ENCODE measurements around the gene PHACTR2.
"Not testable (repeated sequence)": the region's sequence is repeated elsewhere in the genome, so short reads cannot be mapped to it uniquely, and the experiment has no call there.

The PHACTR2 gene

DNA sequence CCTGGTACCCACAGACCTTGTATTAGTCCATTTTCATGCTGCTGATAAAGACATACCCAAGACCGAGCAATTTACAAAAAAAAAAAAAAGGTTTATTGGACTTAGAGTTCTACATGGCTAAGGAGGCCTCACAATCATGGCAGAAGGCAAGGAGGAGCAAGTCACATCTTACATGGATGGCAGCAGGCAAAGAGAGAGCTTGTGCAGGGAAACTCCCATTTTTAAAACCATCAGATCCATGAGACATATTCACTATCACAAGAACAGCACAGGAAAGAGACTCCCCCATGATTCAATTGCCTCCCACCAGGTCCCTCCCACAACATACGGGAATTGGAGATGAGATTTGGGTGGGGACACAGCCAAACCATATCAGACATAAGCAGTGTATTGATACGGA, 17.6 kb upstream of the PHACTR2 start:
- not testable (repeated sequence) for H3K36me3 Mint-ChIP-seq; H3K4me1 Mint-ChIP-seq (ENCODE audit: low read depth); H3K27ac Mint-ChIP-seq; H3K27me3 Mint-ChIP-seq; H3K4me3 Mint-ChIP-seq
- peaks cover 22% of the 10 kb centered on the region for H3K9me3 Mint-ChIP-seq (ENCODE audit: low read depth)

DNA sequence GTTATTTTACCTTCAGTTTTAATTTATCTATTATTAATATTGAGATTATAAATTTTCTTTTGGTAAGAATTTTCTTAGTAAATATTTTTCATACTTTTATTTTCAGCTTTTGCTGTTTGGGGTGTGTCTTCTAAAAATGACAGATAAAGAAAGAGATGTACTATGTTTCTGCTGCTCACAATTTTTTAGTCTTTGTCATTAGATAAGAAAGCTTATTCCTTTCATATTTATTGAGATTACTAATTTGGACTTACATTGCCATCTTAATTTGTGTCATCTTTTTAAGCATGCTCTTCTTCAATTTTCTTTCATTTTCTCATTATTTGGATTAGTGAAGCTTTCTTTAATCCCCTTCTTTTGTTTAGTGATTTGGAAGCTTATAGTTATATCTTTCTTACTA, 13.6 kb upstream of the PHACTR2 start:
- H3K36me3 Mint-ChIP-seq: peaks cover 7% of the 10 kb centered on the region
- peaks cover 36% of the 10 kb centered on the region for H3K9me3 Mint-ChIP-seq (ENCODE audit: low read depth)
- H3K4me1 Mint-ChIP-seq (ENCODE audit: low read depth): no peaks in the 10 kb centered on the region

DNA sequence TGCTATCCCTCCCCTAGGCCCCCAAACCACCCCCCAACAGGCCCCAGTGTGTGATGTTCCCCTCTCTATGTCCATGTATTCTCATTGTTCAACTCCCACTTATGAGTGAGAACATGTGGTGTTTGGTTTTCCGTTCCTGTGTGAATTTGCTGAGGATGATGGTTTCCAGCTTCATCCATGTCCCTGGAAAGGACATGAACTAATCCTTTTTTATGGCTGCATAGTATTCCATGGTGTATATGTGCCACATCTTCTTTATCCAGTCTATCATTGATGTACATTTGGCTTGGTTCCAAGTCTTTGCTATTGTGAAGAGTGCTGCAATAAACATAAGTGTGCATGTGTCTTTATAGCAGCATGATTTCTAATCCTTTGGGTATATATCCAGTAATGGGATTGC, 11.8 kb upstream of the PHACTR2 start:
- not testable (repeated sequence) for H3K27ac Mint-ChIP-seq; H3K4me3 Mint-ChIP-seq; H3K36me3 Mint-ChIP-seq; H3K4me1 Mint-ChIP-seq (ENCODE audit: low read depth); H3K27me3 Mint-ChIP-seq
- H3K9me3 Mint-ChIP-seq (ENCODE audit: low read depth): peaks cover 22% of the 10 kb centered on the region

More for the DNA sequence above, 13.6 kb upstream of the PHACTR2 start:
- H3K27me3 Mint-ChIP-seq: no peaks in the 10 kb centered on the region
- H3K27ac Mint-ChIP-seq: no peak overlapping the region
- no peak overlapping the region for H3K4me3 Mint-ChIP-seq

DNA sequence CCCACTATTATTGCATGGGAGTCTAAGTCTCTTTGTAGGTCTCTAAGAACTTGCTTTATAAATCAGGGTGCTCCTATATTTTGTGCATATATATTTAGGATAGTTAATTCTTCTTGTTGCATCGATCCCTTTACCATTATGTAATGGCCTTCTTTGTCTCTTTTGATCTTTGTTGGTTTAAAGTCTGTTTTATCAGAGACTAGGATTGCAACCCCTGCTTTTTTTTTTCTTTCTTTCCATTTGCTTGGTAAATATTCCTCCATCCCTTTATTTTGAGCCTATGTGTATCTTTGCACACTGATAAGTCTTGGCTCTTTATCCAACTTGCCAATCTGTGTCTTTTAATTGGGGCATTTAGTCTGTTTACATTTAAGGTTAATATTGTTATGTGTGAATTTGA, 8.3 kb upstream of the PHACTR2 start:
- not testable (repeated sequence) for H3K4me1 Mint-ChIP-seq (ENCODE audit: low read depth); H3K36me3 Mint-ChIP-seq; H3K27ac Mint-ChIP-seq; H3K4me3 Mint-ChIP-seq; H3K27me3 Mint-ChIP-seq
- H3K9me3 Mint-ChIP-seq (ENCODE audit: low read depth): peaks cover 19% of the 10 kb centered on the region

DNA sequence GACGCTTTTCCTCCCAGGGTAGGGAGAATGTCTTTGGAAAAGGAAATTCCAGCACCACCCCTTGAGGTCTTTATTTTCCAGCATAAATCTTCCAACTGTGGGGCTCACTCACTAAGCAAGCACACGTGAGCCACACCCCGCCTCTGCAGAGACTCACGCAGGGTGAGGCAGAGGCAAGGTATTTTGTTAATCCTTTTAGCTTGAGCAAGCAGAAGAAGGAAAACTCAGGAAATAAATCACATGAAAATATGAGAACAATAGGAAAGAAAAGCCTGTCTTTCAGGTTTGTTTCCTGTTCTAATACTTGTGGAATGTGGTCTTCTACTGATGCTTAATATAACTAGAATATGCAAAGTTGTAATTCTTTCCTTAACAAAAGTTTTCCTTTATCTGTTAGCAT, 4.1 kb upstream of the PHACTR2 start:
- no peaks in the 10 kb centered on the region for H3K36me3 Mint-ChIP-seq
- peaks cover 3% of the 10 kb centered on the region for H3K4me1 Mint-ChIP-seq (ENCODE audit: low read depth)
- H3K27ac Mint-ChIP-seq: no peak overlapping the region
- no peak overlapping the region for H3K4me3 Mint-ChIP-seq
- H3K27me3 Mint-ChIP-seq: peaks cover 4% of the 10 kb centered on the region
- peaks cover 5% of the 10 kb centered on the region for H3K9me3 Mint-ChIP-seq (ENCODE audit: low read depth)

DNA sequence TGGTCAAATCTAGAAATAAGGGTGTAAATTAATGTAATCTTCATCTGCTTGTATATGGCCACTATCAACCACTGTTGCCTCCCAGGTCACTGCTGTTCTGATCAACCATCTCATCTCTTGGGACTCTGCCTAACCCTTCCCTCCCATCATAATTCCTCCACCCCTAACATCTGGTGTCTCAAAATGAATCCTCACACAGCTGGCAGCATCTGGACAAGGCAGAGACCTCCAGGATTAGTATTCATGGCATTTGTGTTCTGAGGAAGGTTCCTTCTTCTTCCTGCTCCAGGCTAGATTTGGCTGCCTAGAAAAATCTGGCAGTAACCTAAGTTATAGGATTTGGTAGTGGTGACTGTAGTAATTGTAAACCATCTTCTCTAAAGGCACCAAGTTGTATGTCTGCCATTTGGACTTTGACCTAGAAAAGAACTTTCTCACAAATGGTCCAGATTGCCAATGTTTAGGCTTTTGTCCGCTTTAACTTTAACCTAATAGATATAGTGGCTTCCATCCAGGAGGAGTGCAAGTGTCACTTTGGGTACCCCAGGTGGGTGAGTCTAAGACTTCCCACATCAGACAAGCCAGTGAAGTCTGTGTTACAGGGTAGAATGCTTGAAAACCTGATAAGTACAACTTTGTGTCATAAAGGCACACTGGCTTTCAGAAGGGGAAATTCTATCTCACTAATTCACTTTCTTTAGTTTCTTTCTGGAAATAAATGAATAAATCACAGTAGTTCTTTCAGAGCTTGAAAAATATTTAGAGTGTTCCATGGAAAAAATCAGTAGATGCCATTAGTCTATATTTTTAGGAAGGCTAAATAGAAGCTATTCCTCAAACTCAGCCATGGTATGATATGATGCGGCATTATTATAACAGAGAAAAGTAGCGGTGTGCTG, 3.0 kb upstream of the PHACTR2 start:
- Mint-ChIP-seq H3K9me3 (ENCODE audit: low read depth) (no peaks in the 10 kb centered on the region), H3K4me1 (ENCODE audit: low read depth) (peaks cover 11% of the 10 kb centered on the region), H3K36me3 (no peaks in the 10 kb centered on the region), H3K27me3 (peaks cover 7% of the 10 kb centered on the region), H3K27ac (no peak overlapping the region), H3K4me3 (no peak overlapping the region)

DNA sequence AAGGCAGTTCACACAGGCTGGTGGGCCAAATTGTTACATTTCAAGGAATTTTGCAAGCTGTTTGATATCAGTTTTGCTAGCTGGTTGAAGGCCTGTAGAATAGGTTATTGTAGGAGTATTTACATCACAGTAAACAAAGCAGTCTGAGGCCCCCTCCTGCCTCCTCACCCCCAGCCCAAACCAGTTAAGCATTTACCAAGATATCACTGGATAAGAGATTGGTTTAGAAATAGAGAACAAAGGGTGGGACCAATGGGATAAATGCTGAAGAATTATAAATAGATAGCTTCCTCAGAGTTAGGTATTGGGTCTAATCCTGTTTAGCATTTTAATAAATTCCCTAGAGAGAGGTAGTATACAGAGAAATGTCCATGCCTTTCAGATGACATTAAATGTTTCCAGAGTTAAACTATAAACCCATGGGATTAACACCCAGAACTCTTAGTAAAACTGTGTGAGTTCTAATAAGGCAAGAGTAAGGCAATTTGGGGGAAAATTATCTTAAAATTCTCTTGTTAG, 2.3 kb upstream of the PHACTR2 start:
- H3K4me3 Mint-ChIP-seq: no peak overlapping the region
- H3K27ac Mint-ChIP-seq: no peak overlapping the region
- H3K9me3 Mint-ChIP-seq (ENCODE audit: low read depth): no peaks in the 10 kb centered on the region
- peaks cover 15% of the 10 kb centered on the region for H3K4me1 Mint-ChIP-seq (ENCODE audit: low read depth)
- peaks cover 7% of the 10 kb centered on the region for H3K27me3 Mint-ChIP-seq
- no peaks in the 10 kb centered on the region for H3K36me3 Mint-ChIP-seq

DNA sequence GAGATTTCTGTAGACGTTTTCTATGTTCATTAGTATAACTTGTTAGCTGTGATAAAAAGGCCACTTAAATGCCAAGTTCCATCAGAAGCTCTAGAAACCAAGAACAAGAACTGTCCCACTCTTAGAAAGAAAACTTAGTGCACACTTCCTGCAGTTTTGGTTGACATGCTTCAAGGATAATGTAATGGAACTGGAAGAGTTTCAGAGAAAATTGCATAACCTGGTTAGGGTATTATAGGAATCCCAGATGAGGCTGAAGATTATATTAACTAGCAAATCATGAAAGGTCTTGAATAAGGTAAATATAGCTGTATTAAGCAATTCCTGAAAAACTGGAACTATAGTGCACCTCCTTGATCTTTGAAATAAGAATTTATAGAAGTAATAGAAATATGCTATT, 1.8 kb upstream of the PHACTR2 start:
- H3K27me3 Mint-ChIP-seq: peaks cover 8% of the 10 kb centered on the region
- H3K4me1 Mint-ChIP-seq (ENCODE audit: low read depth): peaks cover 17% of the 10 kb centered on the region
- no peak overlapping the region for H3K4me3 Mint-ChIP-seq
- no peaks in the 10 kb centered on the region for H3K9me3 Mint-ChIP-seq (ENCODE audit: low read depth)
- H3K36me3 Mint-ChIP-seq: no peaks in the 10 kb centered on the region
- no peak overlapping the region for H3K27ac Mint-ChIP-seq

DNA sequence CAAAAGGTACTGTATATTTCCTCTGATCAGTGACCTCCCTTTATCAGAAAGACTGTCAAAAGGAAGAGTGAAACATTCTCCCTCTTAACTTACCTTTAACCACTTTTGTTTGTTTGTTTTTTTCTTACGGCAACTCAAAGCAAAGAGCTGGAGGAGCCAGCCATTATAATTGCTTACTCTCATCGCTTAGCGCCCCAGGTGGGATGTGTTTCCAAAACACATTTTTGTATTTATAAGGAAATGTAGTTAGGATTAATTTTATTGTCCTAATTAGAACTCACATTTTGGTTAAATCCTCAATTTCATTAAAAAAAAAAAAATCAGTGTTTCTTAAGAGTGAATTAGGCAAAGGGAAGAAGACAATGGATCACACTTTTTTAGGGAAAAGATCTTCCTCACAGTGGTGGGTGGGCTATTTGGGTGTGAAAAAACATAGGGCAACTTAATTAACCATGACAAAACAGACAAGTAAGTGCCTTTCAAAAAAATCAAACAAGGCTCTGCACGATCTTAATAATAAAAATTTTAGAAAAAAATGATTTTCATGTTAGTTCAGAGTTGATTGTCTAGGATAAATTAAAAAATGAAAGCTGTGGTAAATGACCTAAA, 1.2 kb upstream of the PHACTR2 start:
- Mint-ChIP-seq H3K9me3 (ENCODE audit: low read depth) (no peaks in the 10 kb centered on the region), H3K36me3 (no peaks in the 10 kb centered on the region), H3K4me1 (ENCODE audit: low read depth) (peaks cover 22% of the 10 kb centered on the region), H3K27ac (no peak overlapping the region), H3K4me3 (no peak overlapping the region), H3K27me3 (peaks cover 13% of the 10 kb centered on the region)

DNA sequence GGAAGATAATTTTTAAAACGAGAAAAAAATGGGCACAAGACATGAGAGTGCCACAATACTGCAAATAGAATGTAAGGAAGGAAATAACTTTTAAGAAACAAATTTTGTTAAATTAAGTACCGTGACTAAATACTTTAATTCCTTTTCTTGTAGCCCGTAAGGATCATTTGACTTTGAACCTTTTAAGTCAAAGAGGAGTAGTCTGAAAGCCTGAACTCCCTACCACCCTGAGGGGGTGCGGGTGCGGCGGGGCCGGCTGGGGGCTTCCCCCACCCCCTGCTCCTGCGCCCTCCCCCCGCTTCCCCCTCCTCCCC, 231 bp upstream of the PHACTR2 start:
- peaks cover 22% of the 10 kb centered on the region for H3K4me1 Mint-ChIP-seq (ENCODE audit: low read depth)
- H3K27ac Mint-ChIP-seq: no peak overlapping the region
- H3K36me3 Mint-ChIP-seq: peaks cover 5% of the 10 kb centered on the region
- H3K27me3 Mint-ChIP-seq: peaks cover 13% of the 10 kb centered on the region
- peak overlapping the region; percentile 65 for H3K4me3 Mint-ChIP-seq
- peaks cover 8% of the 10 kb centered on the region for H3K9me3 Mint-ChIP-seq (ENCODE audit: low read depth)

DNA sequence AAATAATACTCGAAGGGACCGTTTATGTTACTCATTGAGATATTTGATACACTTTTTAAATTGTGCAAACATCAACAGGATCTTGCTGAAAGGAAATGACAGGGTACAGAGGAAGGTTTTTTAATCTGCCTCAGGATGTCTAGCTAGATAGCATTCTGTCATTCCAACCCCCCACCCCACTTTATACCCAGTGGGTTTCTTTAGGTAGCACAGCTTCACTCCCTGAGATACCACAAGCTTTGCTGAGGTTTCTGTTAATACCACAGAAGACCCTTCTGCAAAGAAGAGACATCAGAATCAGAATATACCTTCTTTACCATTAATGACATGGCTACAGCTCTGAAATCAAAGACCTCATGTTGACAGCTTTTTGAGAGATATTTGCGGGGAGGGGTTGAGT, 1.3 kb downstream of the PHACTR2 start:
- H3K4me1 Mint-ChIP-seq (ENCODE audit: low read depth): peaks cover 22% of the 10 kb centered on the region
- H3K27me3 Mint-ChIP-seq: peaks cover 11% of the 10 kb centered on the region
- H3K9me3 Mint-ChIP-seq (ENCODE audit: low read depth): peaks cover 12% of the 10 kb centered on the region
- no peak overlapping the region for H3K27ac Mint-ChIP-seq
- H3K36me3 Mint-ChIP-seq: peaks cover 9% of the 10 kb centered on the region
- H3K4me3 Mint-ChIP-seq: peak overlapping the region; percentile 86

DNA sequence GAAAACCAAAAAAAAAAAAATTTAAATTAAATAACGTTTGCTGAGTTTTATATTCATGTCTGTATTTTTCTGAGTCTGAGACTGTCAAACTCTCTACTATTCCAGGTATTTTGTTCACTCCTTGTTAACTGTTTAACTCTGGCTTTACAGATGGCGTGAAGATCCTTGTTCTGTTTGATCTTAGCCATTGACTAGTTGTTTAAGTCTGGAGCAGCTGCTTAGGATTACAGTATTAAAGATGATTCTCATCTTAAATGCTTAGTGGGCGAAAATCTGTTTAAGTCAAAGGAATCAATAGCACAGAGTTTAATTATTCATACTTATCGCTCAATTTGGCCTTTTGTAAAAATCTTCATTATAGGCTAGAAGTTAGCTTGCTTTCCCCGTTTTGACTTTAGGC, 2.4 kb downstream of the PHACTR2 start:
- Mint-ChIP-seq H3K27me3 (peaks cover 11% of the 10 kb centered on the region), H3K9me3 (ENCODE audit: low read depth) (peaks cover 12% of the 10 kb centered on the region), H3K4me1 (ENCODE audit: low read depth) (peaks cover 22% of the 10 kb centered on the region), H3K27ac (no peak overlapping the region), H3K4me3 (no peak overlapping the region), H3K36me3 (peaks cover 9% of the 10 kb centered on the region)

DNA sequence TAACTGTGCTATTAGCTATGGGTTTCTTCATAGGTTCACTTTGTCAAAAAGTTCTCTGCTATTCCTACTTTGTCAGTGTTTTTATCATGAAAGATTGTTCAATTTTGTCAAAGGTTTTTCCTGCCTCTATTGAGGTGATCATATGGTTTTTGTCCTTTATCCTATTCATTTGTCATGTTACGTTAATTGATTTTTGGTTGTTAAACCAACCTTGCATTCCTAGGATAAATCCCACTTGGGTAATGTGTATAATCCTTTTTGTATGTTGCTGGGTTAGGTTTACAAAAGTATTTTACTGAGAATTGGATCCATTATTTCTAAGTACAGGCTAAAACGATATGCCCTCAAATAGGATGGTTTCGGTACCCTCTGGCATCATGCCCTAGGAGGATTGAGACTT, 5.0 kb downstream of the PHACTR2 start:
- H3K27me3 Mint-ChIP-seq: peaks cover 11% of the 10 kb centered on the region
- no peak overlapping the region for H3K27ac Mint-ChIP-seq
- H3K4me3 Mint-ChIP-seq: no peak overlapping the region
- H3K36me3 Mint-ChIP-seq: peaks cover 9% of the 10 kb centered on the region
- peaks cover 22% of the 10 kb centered on the region for H3K4me1 Mint-ChIP-seq (ENCODE audit: low read depth)
- peaks cover 12% of the 10 kb centered on the region for H3K9me3 Mint-ChIP-seq (ENCODE audit: low read depth)

DNA sequence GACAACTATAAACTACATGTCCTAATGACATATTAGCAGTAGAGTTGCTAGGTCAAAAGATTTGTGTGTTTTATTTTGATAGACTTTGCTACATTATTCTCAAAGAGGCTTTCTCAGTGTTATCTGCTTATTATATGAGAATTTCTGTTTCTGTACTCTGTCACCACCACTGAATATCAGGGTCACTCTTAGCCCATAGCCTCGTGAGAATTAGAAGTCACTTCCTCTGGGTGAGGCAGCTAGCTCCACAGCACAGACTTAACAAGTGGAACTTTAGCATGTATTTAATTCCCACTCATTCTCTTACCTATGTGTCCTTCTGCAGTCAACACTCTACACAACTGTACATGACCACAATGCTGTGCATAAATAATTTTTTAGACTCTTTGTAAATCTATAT, 6.7 kb downstream of the PHACTR2 start:
- peaks cover 6% of the 10 kb centered on the region for H3K27me3 Mint-ChIP-seq
- peaks cover 14% of the 10 kb centered on the region for H3K4me1 Mint-ChIP-seq (ENCODE audit: low read depth)
- peaks cover 12% of the 10 kb centered on the region for H3K9me3 Mint-ChIP-seq (ENCODE audit: low read depth)
- no peak overlapping the region for H3K27ac Mint-ChIP-seq
- H3K36me3 Mint-ChIP-seq: peaks cover 9% of the 10 kb centered on the region
- H3K4me3 Mint-ChIP-seq: no peak overlapping the region

DNA sequence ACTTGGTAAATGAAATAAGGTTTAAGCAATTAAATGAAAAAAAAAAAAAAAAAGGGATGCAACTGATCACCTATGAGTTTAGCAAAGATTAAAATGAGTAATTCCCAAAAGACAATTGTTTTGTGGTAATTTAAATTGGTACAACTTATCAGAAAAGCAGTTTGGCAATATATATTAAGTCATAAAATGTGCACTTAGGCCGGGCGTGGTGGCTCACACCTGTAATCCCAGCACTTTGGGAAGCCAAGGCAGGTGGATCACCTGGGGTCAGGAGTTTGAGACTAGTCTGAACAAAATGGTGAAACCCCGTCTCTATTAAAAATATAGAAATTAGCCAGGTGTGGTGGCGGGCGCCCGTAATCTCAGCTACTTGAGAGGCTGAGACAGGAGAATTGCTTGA, 7.9 kb downstream of the PHACTR2 start:
- H3K27me3 Mint-ChIP-seq: peaks cover 6% of the 10 kb centered on the region
- H3K4me1 Mint-ChIP-seq (ENCODE audit: low read depth): peaks cover 13% of the 10 kb centered on the region
- H3K4me3 Mint-ChIP-seq: no peak overlapping the region
- H3K9me3 Mint-ChIP-seq (ENCODE audit: low read depth): peaks cover 12% of the 10 kb centered on the region
- H3K36me3 Mint-ChIP-seq: peaks cover 10% of the 10 kb centered on the region
- H3K27ac Mint-ChIP-seq: no peak overlapping the region

DNA sequence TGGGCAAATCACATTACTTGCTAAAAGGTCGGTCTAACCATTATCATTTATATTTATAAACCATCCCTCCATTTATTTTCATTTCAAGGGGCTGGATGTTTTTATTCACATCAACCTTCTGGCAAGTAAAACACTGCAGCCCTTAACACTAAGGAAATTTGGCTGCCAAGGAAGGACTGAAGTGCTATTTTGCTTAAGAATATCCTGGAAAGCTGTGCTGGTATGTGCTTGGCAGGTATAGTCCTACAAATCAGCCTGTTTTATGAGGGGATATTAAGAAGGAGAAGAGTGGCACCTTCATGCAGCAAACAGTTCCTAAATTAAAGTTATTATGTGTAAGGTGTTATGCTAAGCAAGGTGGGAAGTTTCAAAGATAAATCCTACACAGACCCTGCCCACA, 9.8 kb downstream of the PHACTR2 start:
- Mint-ChIP-seq H3K4me3 (no peak overlapping the region), H3K4me1 (ENCODE audit: low read depth) (peaks cover 5% of the 10 kb centered on the region), H3K36me3 (peaks cover 7% of the 10 kb centered on the region), H3K9me3 (ENCODE audit: low read depth) (peaks cover 4% of the 10 kb centered on the region), H3K27me3 (no peaks in the 10 kb centered on the region), H3K27ac (no peak overlapping the region)

Data from activated naive CD8-positive, alpha-beta T cell (primary cell).